ENCODE measurements around the gene FCSK.

Gene FCSK

DNA sequence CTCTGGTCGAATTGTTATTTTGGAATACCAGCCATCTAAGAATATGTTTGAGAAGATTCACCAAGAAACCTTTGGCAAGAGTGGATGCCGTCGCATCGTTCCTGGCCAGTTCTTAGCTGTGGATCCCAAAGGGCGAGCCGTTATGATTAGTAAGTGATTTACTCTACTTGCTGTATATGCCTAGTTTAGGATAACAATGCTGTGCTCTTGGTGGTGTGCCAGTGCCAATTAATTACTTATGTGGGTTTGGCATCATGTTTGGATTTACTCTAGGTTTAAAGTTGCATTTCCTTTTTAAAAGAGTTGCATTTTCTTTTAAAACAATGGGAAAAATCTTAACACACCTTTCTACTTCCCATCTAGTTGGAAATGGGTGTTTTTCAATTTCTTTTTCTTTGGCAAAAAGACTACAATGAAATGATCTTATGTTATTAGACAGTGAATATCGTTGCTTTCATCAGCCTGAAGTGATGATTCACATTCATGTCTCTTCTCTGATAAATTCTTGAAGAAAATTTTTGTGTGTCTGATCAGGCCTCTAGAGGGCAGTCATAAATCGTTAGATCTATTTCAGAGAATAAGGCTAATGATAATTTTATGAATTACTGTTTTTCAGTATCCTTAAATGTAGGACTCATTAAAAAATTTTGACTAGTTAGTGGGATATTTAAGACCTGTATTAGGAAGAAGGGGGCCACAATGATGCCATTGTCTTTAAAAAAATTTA lies 74.8 kb downstream of the FCSK start:
- no peak for DNase-seq
